A549 (cell line): Measurements from ENCODE around the gene SLC39A13. TPM values are rescaled to one million over a fixed set of nuclear protein-coding genes. Genes with fewer than 3 reads are reported as not detected.

Source experiments
- ATAC-seq, 2 experiments: fragments of 200-7000 bp in 1 of 2; fragments of >200 bp in 1 of 2; cut with Nextera tagmentation in 1 of 2; cut with Tn5 transposase in 1 of 2; 3 replicates each; pipeline versions ENCODE4 v1.8.0 to v1.9.1; 2018 to 2020; ENCODE audit warnings: mild to moderate bottlenecking in 1 of 2, moderate library complexity in 1 of 2
- CTCF ChIA-PET: fragments of 300-600 bp; sonication (Branson Sonifier 250); formaldehyde crosslinking; extraction: SDS; loops from one replicate; lab custom pipeline; 2021; ENCODE audit warnings: antibody characterized with exemption, inconsistent platforms; lab: Yijun Ruan, JAX
- POLR2A ChIA-PET: fragments of 350-600 bp; formaldehyde crosslinking; extraction: SDS; loops from one replicate; lab custom pipeline; 2021; ENCODE audit warnings: antibody characterized with exemption, inconsistent platforms; lab: Yijun Ruan, JAX
- DNase-seq, 2 experiments: peaks; one replicate each; pipeline versions ENCODE4 v3.0.0 to v3.0.0-alpha.2; 2011 to 2016; ENCODE audit warnings: low read depth in 1 of 2, low spot score in 1 of 2
- FAIRE-seq: peaks from 2 replicates; lab custom pipeline; 2011; peaks lifted over from hg19 to GRCh38; lab: Jason Lieb, UNC
- H3K27ac ChIP-seq, 2 experiments: fragments of >200 bp; sonication (Bioruptor Twin); formaldehyde crosslinking; 3 replicates each; pipeline ENCODE4 v1.5.1; 2016 to 2017
- H3K4me1 ChIP-seq: fragments of >200 bp; sonication (Bioruptor Twin); formaldehyde crosslinking; 3 replicates; pipeline ENCODE4 v1.6.1; 2016
- H3K4me2 ChIP-seq: fragments of >200 bp; sonication (Bioruptor Twin); formaldehyde crosslinking; 3 replicates; pipeline ENCODE4 v1.6.1; 2016
- H3K4me3 ChIP-seq: fragments of >200 bp; sonication (Bioruptor Twin); formaldehyde crosslinking; 3 replicates; pipeline ENCODE4 v1.5.1; 2016
- H3K9me3 ChIP-seq: fragments of >200 bp; sonication (Bioruptor Twin); formaldehyde crosslinking; 3 replicates; pipeline ENCODE4 v1.6.1; 2016
- BHLHE40 ChIP-seq: IDR thresholded peaks from 2 replicates; pipeline ENCODE4 v1.6.1; 2012; ENCODE audit warnings: low read depth, low read length, inconsistent platforms
- CBX2 ChIP-seq: fragments of 200-600 bp; sonication (generic); IDR thresholded peaks from 2 replicates; pipeline ENCODE4 v1.6.1; 2016; ENCODE audit warnings: low read depth, mild to moderate bottlenecking, borderline replicate concordance
- FOXS1 ChIP-seq: fragments of 250-450 bp; sonication (Bioruptor Pico); IDR thresholded peaks from 2 replicates; pipeline ENCODE4 v1.5.0; 2020; ENCODE audit warnings: mild to moderate bottlenecking, moderate library complexity
- GATA3 ChIP-seq: IDR thresholded peaks from 2 replicates; pipeline ENCODE4 v1.6.1; 2012; ENCODE audit warnings: borderline replicate concordance
- HDAC2 ChIP-seq: fragments of 200-600 bp; sonication (generic); IDR thresholded peaks from 2 replicates; pipeline ENCODE4 v1.6.1; 2016
- JUN ChIP-seq, 2 experiments: fragments of >200 bp; sonication (Bioruptor Twin); formaldehyde crosslinking; IDR thresholded peaks; 2 replicates in 1 of 2; 3 replicates in 1 of 2; pipeline ENCODE4 v1.6.1; 2016 to 2017
- JUNB ChIP-seq: fragments of >200 bp; sonication (Bioruptor Twin); formaldehyde crosslinking; IDR thresholded peaks from 2 replicates; pipeline ENCODE4 v1.6.1; 2016
- KDM1A ChIP-seq: fragments of 200-600 bp; sonication (generic); IDR thresholded peaks from 2 replicates; pipeline ENCODE4 v1.6.1; 2016; ENCODE audit warnings: low read depth, mild to moderate bottlenecking
- MAFK ChIP-seq: fragments of 450-650 bp; IDR thresholded peaks from 2 replicates; pipeline ENCODE4 v1.6.1; 2014; ENCODE audit not compliant: partially characterized antibody
- MYC ChIP-seq: IDR thresholded peaks from 2 replicates; pipeline ENCODE4 v1.6.1; 2012; ENCODE audit warnings: mild to moderate bottlenecking, inconsistent platforms, low read length, improper control_type of control experiment, borderline replicate concordance
- NFE2L2 ChIP-seq: fragments of 150-350 bp; conservative IDR thresholded peaks from 2 replicates; pipeline ENCODE4 v1.6.1; 2014; ENCODE audit warnings: low read length
- NR3C1 ChIP-seq: fragments of >200 bp; sonication (Bioruptor Twin); formaldehyde crosslinking; IDR thresholded peaks from 3 replicates; pipeline ENCODE4 v1.6.1; 2017
- RARB ChIP-seq: fragments of 250-450 bp; sonication (Bioruptor Pico); IDR thresholded peaks from 2 replicates; pipeline ENCODE4 v1.8.0; 2021; ENCODE audit warnings: mild to moderate bottlenecking, moderate library complexity
- TFCP2L1 ChIP-seq: fragments of 250-450 bp; sonication (Bioruptor Pico); IDR thresholded peaks from 2 replicates; pipeline ENCODE4 v1.5.0; 2021; ENCODE audit warnings: mild to moderate bottlenecking
- ZC3H11A ChIP-seq: fragments of 450-650 bp; IDR thresholded peaks from 2 replicates; pipeline ENCODE4 v1.6.1; 2014; ENCODE audit warnings: antibody characterized with exemption, mild to moderate bottlenecking
- WGBS: methylation state at CpG from one replicate; pipeline ENCODE4 v1.1.6; 2017; ENCODE audit errors: missing lambda C conversion rate; 5-methylcytosine and 5-hydroxymethylcytosine counted together
- polyA plus RNA-seq, 4 experiments: library from polyadenylated mRNA; depleted of rRNA in 3 of 4; stranded (reverse); fragments of >200 nt; fragmentation: RNase III in 1 of 4; extraction: RNeasy Plus Mini Kit Qiagen cat#74134 plus additional on column Dnase treatment in 1 of 4; gene quantifications; 2 replicates in 3 of 4; 3 replicates in 1 of 4; pipeline ENCODE4 v1.2.3, GENCODE V29; 2011 to 2017
- TF ChIP-seq, protein P1 (sequence below): fragments of 200-600 bp; sonication (generic); IDR thresholded peaks from 2 replicates; pipeline ENCODE4 v1.6.1; 2016; ENCODE audit warnings: antibody characterized with exemption, mild to moderate bottlenecking, moderate library complexity
- TF ChIP-seq, protein P2 (sequence below): fragments of 250-450 bp; sonication (Bioruptor Pico); IDR thresholded peaks from 2 replicates; pipeline ENCODE4 v1.5.0; 2020; ENCODE audit warnings: low read depth, mild to moderate bottlenecking, moderate library complexity
- TF ChIP-seq, protein P3 (sequence below): IDR thresholded peaks from 2 replicates; pipeline ENCODE4 v1.6.1; 2012
- TF ChIP-seq, protein P4 (sequence below): IDR thresholded peaks from 2 replicates; pipeline ENCODE4 v1.6.1; 2012; ENCODE audit warnings: low read depth, borderline replicate concordance
- TF ChIP-seq, protein P5 (sequence below): fragments of 250-450 bp; sonication (Bioruptor Pico); IDR thresholded peaks from 2 replicates; pipeline ENCODE4 v1.5.0; 2021; ENCODE audit warnings: mild to moderate bottlenecking, moderate library complexity, borderline replicate concordance

SLC39A13 gene
- polyA plus RNA-seq, 2 of the 4 experiments (the other 2 are of a cell fraction): 10.8 to 35.2 TPM

DNA sequence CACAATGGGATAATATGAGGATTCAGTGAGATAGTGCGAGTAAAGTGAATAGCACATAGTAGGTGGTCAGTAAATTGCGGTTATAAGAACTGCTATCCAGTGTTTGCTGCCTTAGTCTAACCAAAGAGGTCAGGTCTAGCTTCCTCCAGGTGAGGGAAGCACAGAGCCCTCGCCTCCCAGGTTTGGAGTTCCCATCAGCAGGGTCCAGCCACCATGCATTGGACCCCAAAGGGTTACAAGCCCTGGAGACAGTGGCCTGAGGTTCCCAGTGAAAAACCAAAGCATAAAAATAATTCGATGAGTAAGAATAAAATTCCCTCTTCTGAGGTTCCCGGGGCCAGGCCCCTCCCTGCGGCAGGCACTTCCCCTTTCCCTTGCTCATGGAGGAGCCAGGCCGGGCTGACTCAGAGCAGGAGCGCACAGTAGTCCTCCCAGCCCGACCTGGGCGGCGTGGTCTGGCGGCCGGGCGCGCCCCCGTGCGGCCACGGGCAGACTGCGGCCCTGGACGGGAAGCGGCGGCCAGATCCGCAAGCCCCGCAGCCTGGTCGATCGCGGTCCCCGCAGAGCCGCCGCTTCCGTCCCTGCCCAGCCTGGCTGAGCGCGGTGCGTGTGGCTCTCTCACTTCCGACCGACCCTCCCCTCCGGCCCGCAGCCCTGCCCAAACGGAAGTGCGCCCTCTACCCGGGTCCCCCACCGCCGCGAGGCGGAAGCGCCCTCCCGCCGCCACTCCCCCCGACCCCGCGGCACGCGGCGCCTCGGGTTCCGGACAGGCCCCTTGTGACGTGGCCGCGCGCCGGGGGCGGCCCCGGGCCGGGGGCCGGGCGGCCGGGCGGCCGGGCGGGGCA, at the start of gene SLC39A13 (continued):
- no peak for TF ChIP-seq TFCP2L1
- peak; percentile 85 to 97 for TF ChIP-seq JUN (IDR thresholded peaks at IDR 0.05)
- TF ChIP-seq, protein P1, sequence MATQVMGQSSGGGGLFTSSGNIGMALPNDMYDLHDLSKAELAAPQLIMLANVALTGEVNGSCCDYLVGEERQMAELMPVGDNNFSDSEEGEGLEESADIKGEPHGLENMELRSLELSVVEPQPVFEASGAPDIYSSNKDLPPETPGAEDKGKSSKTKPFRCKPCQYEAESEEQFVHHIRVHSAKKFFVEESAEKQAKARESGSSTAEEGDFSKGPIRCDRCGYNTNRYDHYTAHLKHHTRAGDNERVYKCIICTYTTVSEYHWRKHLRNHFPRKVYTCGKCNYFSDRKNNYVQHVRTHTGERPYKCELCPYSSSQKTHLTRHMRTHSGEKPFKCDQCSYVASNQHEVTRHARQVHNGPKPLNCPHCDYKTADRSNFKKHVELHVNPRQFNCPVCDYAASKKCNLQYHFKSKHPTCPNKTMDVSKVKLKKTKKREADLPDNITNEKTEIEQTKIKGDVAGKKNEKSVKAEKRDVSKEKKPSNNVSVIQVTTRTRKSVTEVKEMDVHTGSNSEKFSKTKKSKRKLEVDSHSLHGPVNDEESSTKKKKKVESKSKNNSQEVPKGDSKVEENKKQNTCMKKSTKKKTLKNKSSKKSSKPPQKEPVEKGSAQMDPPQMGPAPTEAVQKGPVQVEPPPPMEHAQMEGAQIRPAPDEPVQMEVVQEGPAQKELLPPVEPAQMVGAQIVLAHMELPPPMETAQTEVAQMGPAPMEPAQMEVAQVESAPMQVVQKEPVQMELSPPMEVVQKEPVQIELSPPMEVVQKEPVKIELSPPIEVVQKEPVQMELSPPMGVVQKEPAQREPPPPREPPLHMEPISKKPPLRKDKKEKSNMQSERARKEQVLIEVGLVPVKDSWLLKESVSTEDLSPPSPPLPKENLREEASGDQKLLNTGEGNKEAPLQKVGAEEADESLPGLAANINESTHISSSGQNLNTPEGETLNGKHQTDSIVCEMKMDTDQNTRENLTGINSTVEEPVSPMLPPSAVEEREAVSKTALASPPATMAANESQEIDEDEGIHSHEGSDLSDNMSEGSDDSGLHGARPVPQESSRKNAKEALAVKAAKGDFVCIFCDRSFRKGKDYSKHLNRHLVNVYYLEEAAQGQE: no peak; the same call in 1 of the 2 replicates
- peak; percentile 85 for TF ChIP-seq MYC
- TF ChIP-seq MAFK: peak; percentile 40
- no peak for TF ChIP-seq HDAC2
- TF ChIP-seq ZC3H11A: no peak
- no peak for TF ChIP-seq NR3C1
- no peak for TF ChIP-seq KDM1A
- 0 out of 2 replicates have a peak, but pooled peaks have one; percentile 1 for TF ChIP-seq NFE2L2
- TF ChIP-seq GATA3: 0 out of 2 replicates have a peak, but pooled peaks have one; percentile 7
- 0 out of 2 replicates have a peak, but pooled peaks have one; percentile 35 for TF ChIP-seq BHLHE40
- TF ChIP-seq, protein P2, sequence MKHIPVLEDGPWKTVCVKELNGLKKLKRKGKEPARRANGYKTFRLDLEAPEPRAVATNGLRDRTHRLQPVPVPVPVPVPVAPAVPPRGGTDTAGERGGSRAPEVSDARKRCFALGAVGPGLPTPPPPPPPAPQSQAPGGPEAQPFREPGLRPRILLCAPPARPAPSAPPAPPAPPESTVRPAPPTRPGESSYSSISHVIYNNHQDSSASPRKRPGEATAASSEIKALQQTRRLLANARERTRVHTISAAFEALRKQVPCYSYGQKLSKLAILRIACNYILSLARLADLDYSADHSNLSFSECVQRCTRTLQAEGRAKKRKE: no peak
- no peak for TF ChIP-seq RARB (CRISPR knock-in tag)
- no peak for TF ChIP-seq CBX2
- no peak for TF ChIP-seq FOXS1 (CRISPR knock-in tag)
- TF ChIP-seq, protein P3, sequence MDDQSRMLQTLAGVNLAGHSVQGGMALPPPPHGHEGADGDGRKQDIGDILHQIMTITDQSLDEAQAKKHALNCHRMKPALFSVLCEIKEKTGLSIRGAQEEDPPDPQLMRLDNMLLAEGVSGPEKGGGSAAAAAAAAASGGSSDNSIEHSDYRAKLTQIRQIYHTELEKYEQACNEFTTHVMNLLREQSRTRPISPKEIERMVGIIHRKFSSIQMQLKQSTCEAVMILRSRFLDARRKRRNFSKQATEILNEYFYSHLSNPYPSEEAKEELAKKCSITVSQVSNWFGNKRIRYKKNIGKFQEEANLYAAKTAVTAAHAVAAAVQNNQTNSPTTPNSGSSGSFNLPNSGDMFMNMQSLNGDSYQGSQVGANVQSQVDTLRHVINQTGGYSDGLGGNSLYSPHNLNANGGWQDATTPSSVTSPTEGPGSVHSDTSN: no peak
- TF ChIP-seq, protein P4, sequence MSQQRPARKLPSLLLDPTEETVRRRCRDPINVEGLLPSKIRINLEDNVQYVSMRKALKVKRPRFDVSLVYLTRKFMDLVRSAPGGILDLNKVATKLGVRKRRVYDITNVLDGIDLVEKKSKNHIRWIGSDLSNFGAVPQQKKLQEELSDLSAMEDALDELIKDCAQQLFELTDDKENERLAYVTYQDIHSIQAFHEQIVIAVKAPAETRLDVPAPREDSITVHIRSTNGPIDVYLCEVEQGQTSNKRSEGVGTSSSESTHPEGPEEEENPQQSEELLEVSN: 0 out of 2 replicates have a peak, but pooled peaks have one; percentile 47

DNA sequence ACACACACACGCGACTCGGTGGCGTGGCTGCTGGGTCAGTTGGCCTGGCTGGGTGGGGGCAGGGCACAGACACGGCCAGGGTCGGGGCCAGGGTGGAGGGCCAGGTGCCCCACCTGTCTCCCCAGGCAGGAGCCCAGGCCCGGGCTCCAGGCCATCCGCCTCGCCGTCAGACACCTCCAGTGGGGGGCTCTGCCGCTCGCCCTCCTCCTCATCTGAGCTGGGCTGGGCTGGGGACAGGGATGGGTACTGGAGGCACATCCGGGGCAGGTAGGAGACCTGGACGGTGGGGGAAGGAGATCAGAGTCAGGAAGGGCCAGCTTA, 49.7 kb upstream of the SLC39A13 start:
- CTCF ChIA-PET: interaction anchor here (1.0 to 1.6 kb wide), 2 partner anchors 11 to 85 kb away, joined by 3 to 4 read pairs; no protein-coding TSS in a partner anchor
- 77% methylated on average over 5 of the region's 14 CpGs for WGBS

More for the DNA sequence above, 49.7 kb upstream of the SLC39A13 start:
- POLR2A ChIA-PET: no interaction called here
- Histone ChIP-seq H3K4me1 (peaks cover 4% of the 10 kb centered on the region; the same call in 1 of the 3 replicates), H3K9me3 (no peaks in the 10 kb centered on the region), H3K4me3 (no peak overlapping the region), H3K27ac (no peak overlapping the region), H3K4me2 (no peak overlapping the region)
- TF ChIP-seq JUNB (no peak), KDM1A (no peak), ZC3H11A (no peak), BHLHE40 (no peak)
- TF ChIP-seq, protein P5, sequence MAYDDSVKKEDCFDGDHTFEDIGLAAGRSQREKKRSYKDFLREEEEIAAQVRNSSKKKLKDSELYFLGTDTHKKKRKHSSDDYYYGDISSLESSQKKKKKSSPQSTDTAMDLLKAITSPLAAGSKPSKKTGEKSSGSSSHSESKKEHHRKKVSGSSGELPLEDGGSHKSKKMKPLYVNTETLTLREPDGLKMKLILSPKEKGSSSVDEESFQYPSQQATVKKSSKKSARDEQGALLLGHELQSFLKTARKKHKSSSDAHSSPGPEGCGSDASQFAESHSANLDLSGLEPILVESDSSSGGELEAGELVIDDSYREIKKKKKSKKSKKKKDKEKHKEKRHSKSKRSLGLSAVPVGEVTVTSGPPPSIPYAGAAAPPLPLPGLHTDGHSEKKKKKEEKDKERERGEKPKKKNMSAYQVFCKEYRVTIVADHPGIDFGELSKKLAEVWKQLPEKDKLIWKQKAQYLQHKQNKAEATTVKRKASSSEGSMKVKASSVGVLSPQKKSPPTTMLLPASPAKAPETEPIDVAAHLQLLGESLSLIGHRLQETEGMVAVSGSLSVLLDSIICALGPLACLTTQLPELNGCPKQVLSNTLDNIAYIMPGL: no peak
- no peak for FAIRE-seq
- no peak for ATAC-seq
- no peak for DNase-seq
